Ovary (tissue), 3 donors: Measurements from ENCODE around the gene UBE2I.

Experiments used
- EP300 ChIP-seq: sonication (generic); formaldehyde crosslinking; IDR thresholded peaks from one replicate; pipeline ENCODE4 v1.6.1; 2017; ENCODE audit warnings: antibody characterized with exemption
- TF ChIP-seq, protein P1 (sequence below), 3 donors: fragments of 450-650 bp in 2 of 3; fragments of 200-600 bp in 1 of 3; IDR thresholded peaks; one replicate each; pipeline versions ENCODE4 v1.5.1 to v1.8.0; 2016 to 2022; ENCODE audit warnings: antibody characterized with exemption in 3 of 3, mild to moderate bottlenecking in 1 of 3
- donor health status: DM: no; HTN: no; CAD: no.

DNA sequence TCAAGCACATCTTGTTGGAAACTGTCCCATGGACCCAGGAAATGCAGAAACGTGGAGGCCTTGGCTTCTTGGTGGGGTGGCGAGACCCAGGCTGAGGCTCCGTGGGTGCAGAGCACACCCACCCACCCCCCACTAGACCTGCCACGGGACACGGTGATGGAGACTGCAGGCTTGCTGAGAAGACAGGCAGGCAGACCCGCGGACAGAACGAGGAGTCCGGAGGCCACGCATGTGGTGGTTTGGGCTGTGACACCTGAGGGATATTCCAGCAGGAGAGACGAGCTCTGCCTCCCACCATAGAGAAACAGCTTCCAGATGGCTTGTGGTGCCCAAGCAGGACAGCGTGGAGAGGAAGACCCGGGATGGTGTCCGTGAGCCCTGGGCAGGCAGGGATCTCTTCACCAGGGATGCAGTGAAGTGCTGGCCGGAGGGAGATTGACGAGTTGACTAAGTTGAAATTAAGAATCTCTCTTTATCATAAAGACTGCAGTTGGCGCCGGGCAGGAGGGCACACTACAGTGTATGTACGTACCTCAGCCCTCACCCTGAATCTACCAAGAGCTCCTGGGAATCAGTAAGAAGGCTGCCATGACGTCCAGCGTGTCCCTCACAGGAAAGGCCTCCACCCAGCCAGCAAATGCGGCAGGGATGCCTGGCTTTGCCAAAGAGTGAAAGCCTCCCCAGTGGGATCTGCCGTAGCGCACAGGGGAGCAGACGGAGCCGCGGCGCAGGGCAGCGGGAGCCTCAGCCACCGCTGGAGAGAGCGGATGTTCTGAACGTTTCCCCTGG lies 8.2 kb downstream of the UBE2I start:
- no peak for TF ChIP-seq EP300
- TF ChIP-seq, protein P1, sequence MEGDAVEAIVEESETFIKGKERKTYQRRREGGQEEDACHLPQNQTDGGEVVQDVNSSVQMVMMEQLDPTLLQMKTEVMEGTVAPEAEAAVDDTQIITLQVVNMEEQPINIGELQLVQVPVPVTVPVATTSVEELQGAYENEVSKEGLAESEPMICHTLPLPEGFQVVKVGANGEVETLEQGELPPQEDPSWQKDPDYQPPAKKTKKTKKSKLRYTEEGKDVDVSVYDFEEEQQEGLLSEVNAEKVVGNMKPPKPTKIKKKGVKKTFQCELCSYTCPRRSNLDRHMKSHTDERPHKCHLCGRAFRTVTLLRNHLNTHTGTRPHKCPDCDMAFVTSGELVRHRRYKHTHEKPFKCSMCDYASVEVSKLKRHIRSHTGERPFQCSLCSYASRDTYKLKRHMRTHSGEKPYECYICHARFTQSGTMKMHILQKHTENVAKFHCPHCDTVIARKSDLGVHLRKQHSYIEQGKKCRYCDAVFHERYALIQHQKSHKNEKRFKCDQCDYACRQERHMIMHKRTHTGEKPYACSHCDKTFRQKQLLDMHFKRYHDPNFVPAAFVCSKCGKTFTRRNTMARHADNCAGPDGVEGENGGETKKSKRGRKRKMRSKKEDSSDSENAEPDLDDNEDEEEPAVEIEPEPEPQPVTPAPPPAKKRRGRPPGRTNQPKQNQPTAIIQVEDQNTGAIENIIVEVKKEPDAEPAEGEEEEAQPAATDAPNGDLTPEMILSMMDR (IDR thresholded peaks at IDR 0.05), result no peak
